NCI-H2107 treated with DMSO at 0.1 percent for 48 hours (cell line): ENCODE results near the gene ZNF804A.
"Not testable (repeated sequence)": the region's sequence is repeated elsewhere in the genome, so short reads cannot be mapped to it uniquely, and the experiment has no call there.

Experiments
- DNase-seq: peaks from one replicate; lab custom pipeline; 2025; ENCODE audit not compliant: unreplicated experiment; lab: John Stamatoyannopoulos, UW

The ZNF804A gene

GRCh38 chr2:184698476-184698875, 100.1 kb downstream of the ZNF804A start:
- DNase-seq: no peak

GRCh38 chr2:184721881-184722280, 123.6 kb downstream of the ZNF804A start:
- DNase-seq: no peak

GRCh38 chr2:184727813-184728212, 129.5 kb downstream of the ZNF804A start:
- no peak for DNase-seq

- no peak for DNase-seq
Measured at GRCh38 chr2:184728411-184728810, 130.1 kb downstream of the ZNF804A start.

- no peak for DNase-seq
Measured at GRCh38 chr2:184729581-184729980, 131.3 kb downstream of the ZNF804A start.

GRCh38 chr2:184730288-184730687, 132.0 kb downstream of the ZNF804A start:
- DNase-seq: no peak

GRCh38 chr2:184734338-184734737, 136.0 kb downstream of the ZNF804A start:
- no peak for DNase-seq

GRCh38 chr2:184735611-184736010, 137.3 kb downstream of the ZNF804A start:
- no peak for DNase-seq

GRCh38 chr2:184743096-184743495, 144.8 kb downstream of the ZNF804A start:
- DNase-seq: no peak

- no peak for DNase-seq
Measured at GRCh38 chr2:184756161-184756560, 157.8 kb downstream of the ZNF804A start.

- no peak for DNase-seq
Measured at GRCh38 chr2:184756885-184757284, 158.6 kb downstream of the ZNF804A start.

- not testable (repeated sequence) for DNase-seq
Measured at GRCh38 chr2:184759557-184760255, 161.4 kb downstream of the ZNF804A start.

GRCh38 chr2:184760931-184761330, 162.6 kb downstream of the ZNF804A start:
- DNase-seq: no peak

- DNase-seq: no peak
Measured at GRCh38 chr2:184765112-184765895, 167.0 kb downstream of the ZNF804A start.

GRCh38 chr2:184767059-184767458, 168.7 kb downstream of the ZNF804A start:
- DNase-seq: no peak

GRCh38 chr2:184769023-184769422, 170.7 kb downstream of the ZNF804A start:
- no peak for DNase-seq

GRCh38 chr2:184769686-184770085, 171.4 kb downstream of the ZNF804A start:
- DNase-seq: no peak

- no peak for DNase-seq
Measured at GRCh38 chr2:184779777-184780176, 181.4 kb downstream of the ZNF804A start.

- no peak for DNase-seq
Measured at GRCh38 chr2:184780384-184780783, 182.1 kb downstream of the ZNF804A start.

GRCh38 chr2:184780944-184781343, 182.6 kb downstream of the ZNF804A start:
- DNase-seq: no peak

GRCh38 chr2:184783576-184783975, 185.2 kb downstream of the ZNF804A start:
- no peak for DNase-seq

GRCh38 chr2:184793176-184793575, 194.8 kb downstream of the ZNF804A start:
- DNase-seq: no peak
